Sigmoid colon (tissue), 7 donors: Measurements from ENCODE around the gene LRRC7. TPM values are rescaled to one million over a fixed set of nuclear protein-coding genes. Genes with fewer than 3 reads are reported as not detected.

Experiments used
- DNase-seq: peaks from one replicate; pipeline ENCODE4 v3.0.0-alpha.2; 2019
- H3K27ac ChIP-seq, 4 donors: fragments of 200-600 bp; sonication (generic); one replicate each; pipeline ENCODE4 v1.5.1; 2016 to 2019; ENCODE audit warnings: mild to moderate bottlenecking in 1 of 4
- H3K27me3 ChIP-seq, 3 donors: fragments of 200-600 bp; sonication (generic); one replicate each; pipeline ENCODE4 v1.5.1; 2019; ENCODE audit warnings: mild to moderate bottlenecking in 1 of 3
- H3K36me3 ChIP-seq, 4 donors: fragments of 200-600 bp; sonication (generic); one replicate each; pipeline ENCODE4 v1.5.1; 2016 to 2019
- H3K4me1 ChIP-seq, 4 donors: fragments of 200-600 bp; sonication (generic); one replicate each; pipeline ENCODE4 v1.5.1; 2017 to 2019
- H3K4me3 ChIP-seq, 4 donors: fragments of 200-600 bp; sonication (generic); one replicate each; pipeline ENCODE4 v1.5.1; 2017 to 2019; ENCODE audit warnings: mild to moderate bottlenecking in 2 of 4, moderate library complexity in 1 of 4
- H3K9me3 ChIP-seq, 4 donors: fragments of 200-600 bp in 3 of 4; sonication (generic) in 3 of 4; one replicate each; pipeline versions ENCODE4 v1.5.1 to v1.6.1; 2013 to 2019
- EP300 ChIP-seq, 4 donors: sonication (generic); formaldehyde crosslinking; IDR thresholded peaks; one replicate each; pipeline ENCODE4 v1.6.1; 2017; ENCODE audit warnings: antibody characterized with exemption in 4 of 4
- POLR2A ChIP-seq, 2 donors: fragments of 450-650 bp; IDR thresholded peaks; one replicate each; pipeline ENCODE4 v1.6.1; 2016; ENCODE audit warnings: antibody characterized with exemption in 2 of 2, mild to moderate bottlenecking in 2 of 2, moderate library complexity in 2 of 2
- POLR2AphosphoS5 ChIP-seq, 4 donors: sonication (generic); formaldehyde crosslinking; IDR thresholded peaks; one replicate each; pipeline ENCODE4 v1.6.1; 2017; ENCODE audit warnings: antibody characterized with exemption in 4 of 4
- WGBS, 2 donors: extraction: QIAGEN DNeasy Blood & Tissue Kit; methylation state at CpG; one replicate each; pipeline ENCODE4 v1.1.7; 2013; 5-methylcytosine and 5-hydroxymethylcytosine counted together
- intact Hi-C: fragments of 100-400 bp; cut with DNase I; formaldehyde crosslinking; loops from one replicate; pipeline ENCODE4 v1.15.1; 2023
- polyA plus RNA-seq, 3 donors: library from polyadenylated mRNA; stranded (reverse); fragments of 200-250 nt; gene quantifications; one replicate each; pipeline ENCODE4 v1.2.3, GENCODE V29; 2013
- total RNA-seq, 4 donors: library from RNA; depleted of rRNA; stranded (reverse); fragments of >200 nt; gene quantifications; one replicate each; pipeline ENCODE4 v1.1.0, GENCODE V29; 2016
- TF ChIP-seq, protein P1 (sequence below), 4 experiments: fragments of 450-650 bp in 3 of 4; fragments of 200-600 bp in 1 of 4; IDR thresholded peaks; one replicate each; pipeline ENCODE4 v1.5.1; 2016 to 2019; ENCODE audit warnings: antibody characterized with exemption in 4 of 4, mild to moderate bottlenecking in 3 of 4, moderate library complexity in 2 of 4
- donor health status: healthy with polysubstance abuse.
- donor health status: Bipolar disorder and iron deficiency.
- donor health status: healthy.

Gene LRRC7
- total and polyA plus RNA-seq, 7 donors, result 0.16 to 1.9 (median 0.41) TPM; not detected in 2

DNA sequence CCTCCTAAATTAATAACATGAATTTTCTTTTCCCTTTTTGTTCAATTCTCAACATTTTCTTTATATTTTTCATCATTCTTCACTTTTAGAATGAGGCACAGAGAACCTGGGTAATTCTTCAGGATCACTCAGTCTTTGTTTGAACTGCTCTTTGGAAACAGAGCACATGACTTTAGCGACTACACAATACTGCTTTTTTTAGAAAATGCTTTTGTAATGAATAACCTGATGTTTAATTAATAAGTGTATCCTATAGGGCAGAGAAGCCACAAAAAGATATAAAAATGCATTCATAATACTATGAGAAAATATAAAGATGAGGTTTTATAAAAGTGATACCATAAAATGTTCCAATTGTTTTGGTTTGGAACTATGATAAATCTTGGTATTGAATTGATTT, 77.8 kb downstream of the LRRC7 start:
- Histone ChIP-seq H3K4me1 (no peaks in the 10 kb centered on the region), H3K36me3 (no peaks in the 10 kb centered on the region), H3K27me3 (no peaks in the 10 kb centered on the region), H3K4me3 (no peak overlapping the region), H3K9me3 (no peaks in the 10 kb centered on the region), H3K27ac (no peak overlapping the region)
- no peak for DNase-seq
- no peak for TF ChIP-seq POLR2AphosphoS5 (IDR thresholded peaks at IDR 0.05)
- TF ChIP-seq, protein P1, sequence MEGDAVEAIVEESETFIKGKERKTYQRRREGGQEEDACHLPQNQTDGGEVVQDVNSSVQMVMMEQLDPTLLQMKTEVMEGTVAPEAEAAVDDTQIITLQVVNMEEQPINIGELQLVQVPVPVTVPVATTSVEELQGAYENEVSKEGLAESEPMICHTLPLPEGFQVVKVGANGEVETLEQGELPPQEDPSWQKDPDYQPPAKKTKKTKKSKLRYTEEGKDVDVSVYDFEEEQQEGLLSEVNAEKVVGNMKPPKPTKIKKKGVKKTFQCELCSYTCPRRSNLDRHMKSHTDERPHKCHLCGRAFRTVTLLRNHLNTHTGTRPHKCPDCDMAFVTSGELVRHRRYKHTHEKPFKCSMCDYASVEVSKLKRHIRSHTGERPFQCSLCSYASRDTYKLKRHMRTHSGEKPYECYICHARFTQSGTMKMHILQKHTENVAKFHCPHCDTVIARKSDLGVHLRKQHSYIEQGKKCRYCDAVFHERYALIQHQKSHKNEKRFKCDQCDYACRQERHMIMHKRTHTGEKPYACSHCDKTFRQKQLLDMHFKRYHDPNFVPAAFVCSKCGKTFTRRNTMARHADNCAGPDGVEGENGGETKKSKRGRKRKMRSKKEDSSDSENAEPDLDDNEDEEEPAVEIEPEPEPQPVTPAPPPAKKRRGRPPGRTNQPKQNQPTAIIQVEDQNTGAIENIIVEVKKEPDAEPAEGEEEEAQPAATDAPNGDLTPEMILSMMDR (IDR thresholded peaks at IDR 0.05), result no peak
- TF ChIP-seq POLR2A (IDR thresholded peaks at IDR 0.05), result no peak
- no peak for TF ChIP-seq EP300 (IDR thresholded peaks at IDR 0.05)
- WGBS, 2 donors, result 52 to 75% methylated on average over 1 of the region's 1 CpG
- intact Hi-C loops, result no loop called here

DNA sequence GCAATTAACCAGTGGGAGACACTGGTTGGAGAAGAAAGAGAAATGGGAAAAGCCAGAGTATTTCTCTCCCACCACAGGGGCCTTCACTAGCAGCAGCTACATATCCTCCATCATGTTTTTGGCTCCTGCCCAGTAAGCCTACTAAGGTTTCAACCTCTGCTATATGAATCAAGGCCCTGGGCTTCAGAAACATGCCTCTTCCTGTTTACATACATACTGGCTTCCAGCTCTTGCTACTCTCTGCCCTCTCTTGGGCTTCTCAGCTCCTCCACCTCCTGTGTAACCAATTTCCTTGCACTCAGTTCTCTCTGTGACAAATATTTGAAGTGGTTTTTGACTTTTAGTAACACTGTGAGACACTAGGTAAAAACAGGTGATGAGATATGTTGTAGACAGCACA, 80.8 kb downstream of the LRRC7 start:
- Histone ChIP-seq H3K27ac (no peak overlapping the region), H3K9me3 (no peaks in the 10 kb centered on the region), H3K27me3 (no peaks in the 10 kb centered on the region), H3K4me1 (no peaks in the 10 kb centered on the region), H3K4me3 (no peak overlapping the region), H3K36me3 (no peaks in the 10 kb centered on the region)
- TF ChIP-seq POLR2AphosphoS5 (IDR thresholded peaks at IDR 0.05), result no peak
- no peak for TF ChIP-seq POLR2A (IDR thresholded peaks at IDR 0.05)
- no peak for TF ChIP-seq EP300 (IDR thresholded peaks at IDR 0.05)
- TF ChIP-seq, protein P1 (IDR thresholded peaks at IDR 0.05), result no peak
- DNase-seq, result no peak
- intact Hi-C loops, result no loop called here

DNA sequence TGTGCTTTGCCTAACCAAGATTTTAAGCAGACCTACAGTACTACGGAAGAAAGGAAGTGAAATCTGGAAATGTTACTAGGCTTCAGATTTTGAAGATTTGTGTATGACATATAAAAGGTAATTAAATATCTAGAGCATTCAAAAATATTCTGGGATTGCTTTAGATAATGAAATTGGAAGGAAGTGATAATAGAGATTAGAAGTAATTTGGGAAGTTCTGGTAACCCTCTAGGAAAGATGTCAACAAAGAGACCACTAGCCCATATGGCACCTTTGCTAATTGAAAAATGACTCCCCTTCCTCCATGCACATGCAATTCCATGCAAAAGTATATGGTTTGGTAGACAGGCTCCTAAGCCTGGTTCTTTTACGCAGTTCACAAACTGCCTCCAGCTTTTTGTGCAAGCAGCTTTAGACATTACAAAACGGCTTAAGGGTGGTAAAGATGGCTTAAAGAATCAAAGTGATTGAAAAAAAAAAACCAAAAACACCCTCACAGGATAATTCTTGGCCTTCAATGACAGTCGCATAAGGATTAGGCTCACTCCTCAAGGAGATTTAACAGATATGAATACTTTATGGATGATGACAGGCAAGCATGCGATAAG, 81.8 kb downstream of the LRRC7 start:
- Histone ChIP-seq H3K36me3 (no peaks in the 10 kb centered on the region), H3K27ac (no peak overlapping the region), H3K4me3 (no peak overlapping the region), H3K9me3 (no peaks in the 10 kb centered on the region), H3K4me1 (no peaks in the 10 kb centered on the region), H3K27me3 (no peaks in the 10 kb centered on the region)
- intact Hi-C loops, result no loop called here
- no peak for DNase-seq
- TF ChIP-seq, protein P1 (IDR thresholded peaks at IDR 0.05), result no peak
- no peak for TF ChIP-seq EP300 (IDR thresholded peaks at IDR 0.05)
- no peak for TF ChIP-seq POLR2AphosphoS5 (IDR thresholded peaks at IDR 0.05)
- no peak for TF ChIP-seq POLR2A (IDR thresholded peaks at IDR 0.05)
- 82 to 85% methylated on average over 5 of the region's 5 CpGs for WGBS, 2 donors

DNA sequence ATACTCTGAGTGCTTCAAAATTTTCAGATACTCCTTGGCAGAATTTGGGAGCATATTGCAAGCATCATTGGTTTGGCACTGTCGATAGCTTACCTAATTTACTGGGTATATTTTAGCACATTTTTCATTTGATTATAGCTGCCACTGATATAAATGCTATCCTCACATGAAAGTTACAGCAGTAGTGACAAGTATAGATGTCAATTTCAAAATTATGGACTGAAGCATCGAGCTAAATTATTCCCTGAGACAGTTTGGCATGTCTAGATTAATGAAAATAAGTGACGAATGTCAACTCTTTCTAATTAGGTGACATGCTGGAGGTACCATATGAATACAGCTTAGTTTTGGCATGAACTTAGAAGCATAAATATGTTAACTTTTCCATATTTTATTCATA, 83.1 kb downstream of the LRRC7 start:
- intact Hi-C loops, result no loop called here
- H3K36me3 ChIP-seq, result no peaks in the 10 kb centered on the region
- H3K4me3 ChIP-seq, result no peak overlapping the region
- no peaks in the 10 kb centered on the region for H3K9me3 ChIP-seq
- H3K27me3 ChIP-seq, result no peaks in the 10 kb centered on the region
- no peak overlapping the region for H3K27ac ChIP-seq
- TF ChIP-seq POLR2AphosphoS5 (IDR thresholded peaks at IDR 0.05) (no peak), POLR2A (IDR thresholded peaks at IDR 0.05) (no peak), EP300 (IDR thresholded peaks at IDR 0.05) (no peak)
- TF ChIP-seq, protein P1 (IDR thresholded peaks at IDR 0.05), result no peak
- WGBS, 2 donors, result 77 to 87% methylated on average over 3 of the region's 3 CpGs
- H3K4me1 ChIP-seq, result no peaks in the 10 kb centered on the region
- DNase-seq, result no peak

DNA sequence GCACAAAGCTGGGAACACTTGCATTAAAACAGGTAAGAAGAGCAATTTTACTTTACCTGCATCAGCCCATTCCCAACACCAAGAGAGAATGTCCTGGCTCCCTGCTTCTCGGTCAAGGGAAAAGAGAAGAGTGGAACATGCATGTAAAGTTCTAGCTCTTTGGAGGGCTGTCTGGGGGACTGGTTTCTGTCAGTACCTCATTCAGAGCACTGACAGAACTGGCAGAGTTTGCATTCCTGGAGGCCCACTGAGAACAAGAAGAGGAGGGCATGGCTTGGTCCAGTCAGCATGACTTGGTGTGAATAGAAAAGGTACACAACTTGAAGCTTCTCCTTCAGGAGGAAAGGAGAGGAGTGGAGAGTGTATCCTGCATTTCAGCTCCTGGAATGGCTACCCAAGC, 83.9 kb downstream of the LRRC7 start:
- Histone ChIP-seq H3K27ac (no peak overlapping the region), H3K36me3 (no peaks in the 10 kb centered on the region), H3K4me3 (no peak overlapping the region), H3K4me1 (no peaks in the 10 kb centered on the region), H3K27me3 (no peaks in the 10 kb centered on the region), H3K9me3 (no peaks in the 10 kb centered on the region)
- TF ChIP-seq, protein P1 (IDR thresholded peaks at IDR 0.05), result no peak
- TF ChIP-seq POLR2AphosphoS5 (IDR thresholded peaks at IDR 0.05) (no peak), EP300 (IDR thresholded peaks at IDR 0.05) (no peak), POLR2A (IDR thresholded peaks at IDR 0.05) (no peak)
- intact Hi-C loops, result no loop called here
- no peak for DNase-seq
- WGBS, 2 donors, result 85 to 86% methylated on average over 1 of the region's 1 CpG
